Lower lobe of right lung (tissue), 2 donors: ENCODE measurements around the gene TEKT3. TPM values are rescaled to one million over a fixed set of nuclear protein-coding genes. Genes with fewer than 3 reads are reported as not detected.

Experiments used
- ATAC-seq, 2 donors: fragments of 200-7000 bp; cut with Tn5 transposase; one replicate each; pipeline ENCODE4 v1.9.1; 2020 to 2022; ENCODE audit warnings: mild to moderate bottlenecking in 2 of 2, moderate library complexity in 2 of 2
- DNase-seq: peaks from one replicate; pipeline ENCODE4 v3.0.0-alpha.2; 2020
- H3K27ac ChIP-seq: fragments of 200-600 bp; one replicate; pipeline ENCODE4 v1.8.0; 2022
- H3K27me3 ChIP-seq: fragments of 200-600 bp; one replicate; pipeline ENCODE4 v1.8.0; 2022; ENCODE audit warnings: low read depth
- H3K36me3 ChIP-seq: fragments of 200-600 bp; one replicate; pipeline ENCODE4 v1.8.0; 2022; ENCODE audit warnings: mild to moderate bottlenecking
- H3K4me1 ChIP-seq: fragments of 200-600 bp; one replicate; pipeline ENCODE4 v1.8.0; 2022
- H3K4me3 ChIP-seq: fragments of 200-600 bp; one replicate; pipeline ENCODE4 v1.8.0; 2022; ENCODE audit warnings: mild to moderate bottlenecking
- H3K9me3 ChIP-seq: fragments of 200-600 bp; one replicate; pipeline ENCODE4 v1.8.0; 2022
- CTCF ChIP-seq: fragments of 200-600 bp; IDR thresholded peaks from one replicate; pipeline ENCODE4 v1.8.0; 2022; ENCODE audit warnings: antibody characterized with exemption, mild to moderate bottlenecking
- intact Hi-C: fragments of 100-400 bp; cut with DNase I; formaldehyde crosslinking; loops from one replicate; pipeline ENCODE4 v1.11.0; 2022
- total RNA-seq: library from RNA; stranded (reverse); fragmentation: NEBNext Ultra II Directional; extraction: Animal tissue kit (Norgen Biotek cat#: 25700); gene quantifications from one replicate; pipeline ENCODE4 v1.2.1, GENCODE V29; 2021
- donor health status: DM: no; HTN: yes; CAD: no; lungs with severe emphysema.

TEKT3 gene
- total RNA-seq, 1 donor from 2014 or later, result 2.2 TPM

GRCh38 chr17:15309236-15309635 lies 32.2 kb downstream of the TEKT3 start:
- no peak for ATAC-seq
- Histone ChIP-seq H3K4me1 (peaks cover 11% of the 10 kb centered on the region), H3K36me3 (no peaks in the 10 kb centered on the region), H3K4me3 (no peak overlapping the region), H3K27me3 (no peaks in the 10 kb centered on the region), H3K27ac (no peak overlapping the region), H3K9me3 (no peaks in the 10 kb centered on the region)
- DNase-seq, result no peak
- TF ChIP-seq CTCF, result no peak
- intact Hi-C loops, result no loop called here

- no peak for TF ChIP-seq CTCF
- no peak overlapping the region for H3K27ac ChIP-seq
- no peaks in the 10 kb centered on the region for H3K36me3 ChIP-seq
- ATAC-seq (no peak), DNase-seq (no peak)
- H3K4me1 ChIP-seq, result peaks cover 11% of the 10 kb centered on the region
- H3K27me3 ChIP-seq, result no peaks in the 10 kb centered on the region
- H3K9me3 ChIP-seq, result no peaks in the 10 kb centered on the region
- H3K4me3 ChIP-seq, result no peak overlapping the region
- intact Hi-C loops, result no loop called here
Measured at GRCh38 chr17:15308758-15309157, 32.6 kb downstream of the TEKT3 start.

GRCh38 chr17:15307710-15308111 lies 33.7 kb downstream of the TEKT3 start:
- TF ChIP-seq CTCF, result no peak
- H3K36me3 ChIP-seq, result no peaks in the 10 kb centered on the region
- no peak overlapping the region for H3K4me3 ChIP-seq
- no peak for DNase-seq
- H3K9me3 ChIP-seq, result no peaks in the 10 kb centered on the region
- ATAC-seq, result peak; percentile 24 to 51
- no peaks in the 10 kb centered on the region for H3K27me3 ChIP-seq
- intact Hi-C loops, result no loop called here
- peaks cover 11% of the 10 kb centered on the region for H3K4me1 ChIP-seq
- H3K27ac ChIP-seq, result no peak overlapping the region

- H3K4me1 ChIP-seq, result peaks cover 11% of the 10 kb centered on the region
- intact Hi-C loops, result no loop called here
- H3K9me3 ChIP-seq, result no peaks in the 10 kb centered on the region
- ATAC-seq (no peak), DNase-seq (no peak)
- H3K4me3 ChIP-seq, result no peak overlapping the region
- TF ChIP-seq CTCF, result no peak
- no peak overlapping the region for H3K27ac ChIP-seq
- no peaks in the 10 kb centered on the region for H3K27me3 ChIP-seq
- H3K36me3 ChIP-seq, result no peaks in the 10 kb centered on the region
Measured at GRCh38 chr17:15303851-15304250, 37.5 kb downstream of the TEKT3 start.

- no peaks in the 10 kb centered on the region for H3K9me3 ChIP-seq
- no peaks in the 10 kb centered on the region for H3K27me3 ChIP-seq
- H3K4me3 ChIP-seq, result no peak overlapping the region
- TF ChIP-seq CTCF, result no peak
- no peak for ATAC-seq
- DNase-seq, result no peak
- no peaks in the 10 kb centered on the region for H3K36me3 ChIP-seq
- no peak overlapping the region for H3K27ac ChIP-seq
- intact Hi-C loops, result no loop called here
- peaks cover 11% of the 10 kb centered on the region for H3K4me1 ChIP-seq
Measured at GRCh38 chr17:15303268-15303667, 38.1 kb downstream of the TEKT3 start.

GRCh38 chr17:15301845-15302244 lies 39.6 kb downstream of the TEKT3 start:
- no peak for TF ChIP-seq CTCF
- DNase-seq (no peak), ATAC-seq (no peak)
- intact Hi-C loops, result no loop called here
- no peaks in the 10 kb centered on the region for H3K27me3 ChIP-seq
- H3K36me3 ChIP-seq, result no peaks in the 10 kb centered on the region
- H3K27ac ChIP-seq, result no peak overlapping the region
- H3K9me3 ChIP-seq, result no peaks in the 10 kb centered on the region
- peaks cover 3% of the 10 kb centered on the region for H3K4me1 ChIP-seq
- no peak overlapping the region for H3K4me3 ChIP-seq
